Measurements from ENCODE around the gene GMPR2.
"Not testable (repeated sequence)": the region's sequence is repeated elsewhere in the genome, so short reads cannot be mapped to it uniquely, and the experiment has no call there.

GMPR2 gene

GRCh38 chr14:24238527-24239037 lies 5.9 kb downstream of the GMPR2 start:
- Histone ChIP-seq H3K4me3 (ENCODE audit: low read depth in 1 of 2, low read length in 2 of 2) (no peak overlapping the region), H3K9ac (ENCODE audit: low read depth in 1 of 2, low read length in 2 of 2) (no peak overlapping the region), H3K9me3 (ENCODE audit: control insufficient read depth in 1 of 2, low read length in 2 of 2) (no peaks in the 10 kb centered on the region), H3K27ac (ENCODE audit: low read depth, low read length) (no peak overlapping the region), H3K36me3 (ENCODE audit: control insufficient read depth in 1 of 2, insufficient read depth in 2 of 2, low read length in 2 of 2) (peaks cover 47 to 64% of the 10 kb centered on the region in 2 donors), H3K4me1 (ENCODE audit: control insufficient read depth in 1 of 2, insufficient read depth in 2 of 2, low read length in 2 of 2) (peaks cover 44 to 46% of the 10 kb centered on the region in 2 donors), H3K27me3 (ENCODE audit: control insufficient read depth in 1 of 2, insufficient read depth in 2 of 2, low read length in 2 of 2) (no peaks in the 10 kb centered on the region)

DNA sequence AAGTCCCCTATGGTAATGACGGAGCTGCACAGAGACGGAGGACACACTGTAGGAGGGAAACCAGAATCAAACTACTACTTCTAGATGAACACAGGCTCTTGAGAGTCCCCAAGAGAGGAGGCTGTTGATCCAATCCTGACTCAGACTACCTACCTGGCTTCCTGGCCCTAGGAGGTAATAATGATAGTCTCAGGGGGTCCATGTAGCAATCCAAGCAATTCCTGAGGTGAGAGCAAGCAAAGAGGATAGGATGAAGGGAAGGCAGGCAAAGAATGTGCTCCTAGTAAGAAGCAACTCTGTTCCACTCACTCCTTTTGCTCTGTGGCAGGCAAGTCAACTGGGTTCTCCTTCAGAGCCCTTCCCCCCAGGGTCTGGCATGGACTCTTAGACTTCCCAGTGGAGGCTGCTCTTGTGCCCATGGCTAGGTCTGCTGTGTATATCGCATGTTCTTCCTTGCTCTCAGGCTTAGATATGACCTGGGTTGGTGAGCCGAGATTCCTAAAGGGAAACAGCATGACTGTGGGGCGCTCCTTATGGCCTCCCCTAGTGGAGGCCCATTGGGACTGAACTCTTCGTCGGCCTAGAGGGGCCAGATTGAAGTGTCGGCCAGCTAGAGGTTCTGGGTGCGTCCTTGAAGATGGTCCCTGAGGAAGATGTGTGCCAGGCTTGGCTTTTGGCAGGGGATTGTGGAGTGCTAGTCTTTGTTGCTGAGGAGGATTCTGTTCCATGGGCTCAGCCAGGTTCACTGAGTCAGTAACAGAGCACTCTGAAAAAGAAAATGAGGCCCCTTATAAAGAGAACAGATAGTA lies 7.6 kb downstream of the GMPR2 start:
- Histone ChIP-seq H3K4me1 (ENCODE audit: control insufficient read depth in 1 of 2, insufficient read depth in 2 of 2, low read length in 2 of 2) (peaks cover 34 to 42% of the 10 kb centered on the region in 2 donors), H3K4me3 (ENCODE audit: low read depth in 1 of 2, low read length in 2 of 2) (peak overlapping the region in 1 of 2 donors; percentile 29), H3K9ac (ENCODE audit: low read depth in 1 of 2, low read length in 2 of 2) (peak overlapping the region in 1 of 2 donors; percentile 88), H3K27ac (ENCODE audit: low read depth, low read length) (no peak overlapping the region), H3K27me3 (ENCODE audit: control insufficient read depth in 1 of 2, insufficient read depth in 2 of 2, low read length in 2 of 2) (no peaks in the 10 kb centered on the region), H3K9me3 (ENCODE audit: control insufficient read depth in 1 of 2, low read length in 2 of 2) (no peaks in the 10 kb centered on the region), H3K36me3 (ENCODE audit: control insufficient read depth in 1 of 2, insufficient read depth in 2 of 2, low read length in 2 of 2) (peaks cover 47 to 57% of the 10 kb centered on the region in 2 donors)

DNA sequence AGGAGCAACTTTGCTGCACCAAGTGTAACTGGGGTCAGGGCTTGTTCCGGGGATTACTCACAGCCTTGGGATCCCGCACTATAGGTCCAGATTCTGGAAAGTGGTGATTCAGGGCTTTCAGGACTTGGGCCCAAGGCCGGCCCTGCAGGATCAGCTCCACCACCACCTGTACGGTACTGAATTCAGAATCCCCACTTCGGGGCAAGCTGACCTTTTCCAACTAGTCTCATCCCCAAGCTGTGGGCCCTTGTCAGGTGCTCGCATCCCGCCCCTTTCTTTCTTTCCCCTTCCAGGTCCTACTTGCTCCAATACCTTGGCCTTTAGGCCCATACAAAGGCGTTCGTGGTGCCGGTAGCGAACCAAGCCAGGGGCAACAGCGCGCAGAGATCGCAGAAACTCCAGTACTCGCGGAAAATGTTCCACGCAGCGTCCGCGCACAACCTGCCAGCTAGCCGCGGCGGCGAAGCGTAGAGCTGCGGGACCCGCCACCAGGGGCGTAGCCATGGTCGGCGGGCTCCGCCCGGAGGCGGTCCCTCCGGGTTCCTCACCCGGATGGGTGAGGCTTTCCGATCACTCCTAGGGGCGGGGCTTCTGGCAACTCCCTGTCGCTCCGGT lies 9.2 kb downstream of the GMPR2 start:
- Histone ChIP-seq H3K36me3 (ENCODE audit: control insufficient read depth in 1 of 2, insufficient read depth in 2 of 2, low read length in 2 of 2) (peaks cover 36 to 42% of the 10 kb centered on the region in 2 donors), H3K4me1 (ENCODE audit: control insufficient read depth in 1 of 2, insufficient read depth in 2 of 2, low read length in 2 of 2) (peaks cover 34 to 46% of the 10 kb centered on the region in 2 donors), H3K27me3 (ENCODE audit: control insufficient read depth in 1 of 2, insufficient read depth in 2 of 2, low read length in 2 of 2) (no peaks in the 10 kb centered on the region), H3K9me3 (ENCODE audit: control insufficient read depth in 1 of 2, low read length in 2 of 2) (no peaks in the 10 kb centered on the region), H3K27ac (ENCODE audit: low read depth, low read length) (peak overlapping the region; percentile 100), H3K9ac (ENCODE audit: low read depth in 1 of 2, low read length in 2 of 2) (peak overlapping the region; percentile 88 to 99), H3K4me3 (ENCODE audit: low read depth in 1 of 2, low read length in 2 of 2) (peak overlapping the region; percentile 84 to 93)

- H3K4me3 ChIP-seq (ENCODE audit: low read depth in 1 of 2, low read length in 2 of 2): peak overlapping the region; percentile 84 to 93
- no peaks in the 10 kb centered on the region for H3K27me3 ChIP-seq (ENCODE audit: control insufficient read depth in 1 of 2, insufficient read depth in 2 of 2, low read length in 2 of 2)
- peak overlapping the region; percentile 100 for H3K27ac ChIP-seq (ENCODE audit: low read depth, low read length)
- peak overlapping the region; percentile 88 to 99 for H3K9ac ChIP-seq (ENCODE audit: low read depth in 1 of 2, low read length in 2 of 2)
- peaks cover 34 to 48% of the 10 kb centered on the region in 2 donors for H3K4me1 ChIP-seq (ENCODE audit: control insufficient read depth in 1 of 2, insufficient read depth in 2 of 2, low read length in 2 of 2)
- H3K9me3 ChIP-seq (ENCODE audit: control insufficient read depth in 1 of 2, low read length in 2 of 2): no peaks in the 10 kb centered on the region
- H3K36me3 ChIP-seq (ENCODE audit: control insufficient read depth in 1 of 2, insufficient read depth in 2 of 2, low read length in 2 of 2): peaks cover 22 to 27% of the 10 kb centered on the region in 2 donors
Measured at GRCh38 chr14:24243336-24243836, 10.7 kb downstream of the GMPR2 start.

DNA sequence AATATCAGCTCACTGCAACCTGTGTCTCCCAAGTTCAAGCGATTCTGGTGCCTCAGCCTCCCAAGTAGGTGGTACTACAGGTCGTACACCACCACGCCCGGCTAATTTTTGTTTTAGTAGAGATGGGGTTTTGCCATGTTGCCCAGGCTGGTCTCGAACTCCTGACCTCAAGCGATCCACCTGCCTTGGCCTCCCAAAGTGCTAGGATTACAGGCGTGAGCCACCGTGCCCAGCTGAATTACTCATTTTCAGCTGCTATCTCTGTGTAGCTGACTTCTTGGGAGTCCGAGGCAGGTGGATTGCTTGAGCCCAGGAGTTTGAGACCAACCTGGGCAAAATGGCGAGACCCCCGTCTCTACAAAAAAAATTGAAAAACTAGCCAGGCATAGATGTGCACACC lies 12.6 kb downstream of the GMPR2 start:
- not testable (repeated sequence) for H3K4me3 ChIP-seq (ENCODE audit: low read depth in 1 of 2, low read length in 2 of 2); H3K9me3 ChIP-seq (ENCODE audit: control insufficient read depth in 1 of 2, low read length in 2 of 2); H3K9ac ChIP-seq (ENCODE audit: low read depth in 1 of 2, low read length in 2 of 2); H3K36me3 ChIP-seq (ENCODE audit: control insufficient read depth in 1 of 2, insufficient read depth in 2 of 2, low read length in 2 of 2); H3K27me3 ChIP-seq (ENCODE audit: control insufficient read depth in 1 of 2, insufficient read depth in 2 of 2, low read length in 2 of 2); H3K27ac ChIP-seq (ENCODE audit: low read depth, low read length)
- H3K4me1 ChIP-seq (ENCODE audit: control insufficient read depth in 1 of 2, insufficient read depth in 2 of 2, low read length in 2 of 2): peaks cover 20 to 32% of the 10 kb centered on the region in 2 donors

GRCh38 chr14:24246765-24247212 lies 14.1 kb downstream of the GMPR2 start:
- Histone ChIP-seq H3K4me3 (ENCODE audit: low read depth in 1 of 2, low read length in 2 of 2) (no peak overlapping the region), H3K9ac (ENCODE audit: low read depth in 1 of 2, low read length in 2 of 2) (peak overlapping the region in 1 of 2 donors; percentile 4), H3K27ac (ENCODE audit: low read depth, low read length) (no peak overlapping the region), H3K4me1 (ENCODE audit: control insufficient read depth in 1 of 2, insufficient read depth in 2 of 2, low read length in 2 of 2) (peaks cover 6 to 18% of the 10 kb centered on the region in 2 donors), H3K27me3 (ENCODE audit: control insufficient read depth in 1 of 2, insufficient read depth in 2 of 2, low read length in 2 of 2) (no peaks in the 10 kb centered on the region), H3K36me3 (ENCODE audit: control insufficient read depth in 1 of 2, insufficient read depth in 2 of 2, low read length in 2 of 2) (no peaks in the 10 kb centered on the region), H3K9me3 (ENCODE audit: control insufficient read depth in 1 of 2, low read length in 2 of 2) (no peaks in the 10 kb centered on the region)

GRCh38 chr14:24247422-24247821 lies 14.7 kb downstream of the GMPR2 start:
- Histone ChIP-seq H3K9me3 (ENCODE audit: control insufficient read depth in 1 of 2, low read length in 2 of 2) (no peaks in the 10 kb centered on the region), H3K27me3 (ENCODE audit: control insufficient read depth in 1 of 2, insufficient read depth in 2 of 2, low read length in 2 of 2) (no peaks in the 10 kb centered on the region), H3K36me3 (ENCODE audit: control insufficient read depth in 1 of 2, insufficient read depth in 2 of 2, low read length in 2 of 2) (no peaks in the 10 kb centered on the region), H3K4me1 (ENCODE audit: control insufficient read depth in 1 of 2, insufficient read depth in 2 of 2, low read length in 2 of 2) (peaks cover 6 to 15% of the 10 kb centered on the region in 2 donors), H3K4me3 (ENCODE audit: low read depth in 1 of 2, low read length in 2 of 2) (no peak overlapping the region), H3K9ac (ENCODE audit: low read depth in 1 of 2, low read length in 2 of 2) (no peak overlapping the region), H3K27ac (ENCODE audit: low read depth, low read length) (no peak overlapping the region)

DNA sequence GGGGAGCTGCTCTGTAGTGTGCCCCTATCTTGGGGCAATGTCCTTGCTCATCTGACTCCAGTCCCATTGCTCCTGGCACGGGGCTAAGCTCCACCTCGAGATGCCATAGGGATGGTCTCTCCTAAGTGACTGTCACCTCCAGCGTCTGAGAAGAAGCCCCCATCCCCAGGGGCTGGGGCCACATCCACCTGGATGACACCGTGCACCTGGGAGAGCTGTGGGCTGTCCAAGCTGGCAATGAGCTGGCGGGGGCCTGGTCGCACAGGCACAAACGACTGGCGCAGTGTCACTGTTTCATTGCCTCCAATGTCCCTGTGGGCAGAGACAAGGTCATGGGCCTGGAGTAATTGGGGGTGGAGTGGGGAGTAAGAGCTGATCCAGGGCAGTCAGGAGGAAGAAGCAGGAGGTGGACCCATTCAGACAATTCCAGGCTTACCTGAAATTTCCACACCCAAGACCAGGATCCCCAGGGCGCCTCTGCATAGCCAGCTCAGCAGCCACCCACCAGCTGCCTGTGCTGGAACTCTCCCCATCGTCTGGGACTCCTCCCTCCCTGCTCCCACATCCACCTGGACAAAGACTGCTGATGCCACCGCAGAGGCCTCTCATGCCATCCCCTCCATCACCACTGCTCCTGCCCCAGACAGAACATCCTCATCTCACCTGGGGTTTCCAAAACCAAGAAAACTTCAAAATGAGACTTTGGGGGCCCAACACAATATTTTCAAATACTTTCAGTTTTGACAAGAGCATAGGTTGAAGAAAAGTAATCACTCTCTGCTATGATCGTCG lies 16.7 kb downstream of the GMPR2 start:
- no peak overlapping the region for H3K27ac ChIP-seq (ENCODE audit: low read depth, low read length)
- peaks cover 0 to under 1% of the 10 kb centered on the region in 2 donors for H3K36me3 ChIP-seq (ENCODE audit: control insufficient read depth in 1 of 2, insufficient read depth in 2 of 2, low read length in 2 of 2)
- H3K27me3 ChIP-seq (ENCODE audit: control insufficient read depth in 1 of 2, insufficient read depth in 2 of 2, low read length in 2 of 2): no peaks in the 10 kb centered on the region
- no peaks in the 10 kb centered on the region for H3K9me3 ChIP-seq (ENCODE audit: control insufficient read depth in 1 of 2, low read length in 2 of 2)
- H3K4me3 ChIP-seq (ENCODE audit: low read depth in 1 of 2, low read length in 2 of 2): no peak overlapping the region
- peaks cover 0 to 6% of the 10 kb centered on the region in 2 donors for H3K4me1 ChIP-seq (ENCODE audit: control insufficient read depth in 1 of 2, insufficient read depth in 2 of 2, low read length in 2 of 2)
- no peak overlapping the region for H3K9ac ChIP-seq (ENCODE audit: low read depth in 1 of 2, low read length in 2 of 2)

GRCh38 chr14:24250354-24250753 lies 17.6 kb downstream of the GMPR2 start:
- Histone ChIP-seq H3K36me3 (ENCODE audit: control insufficient read depth in 1 of 2, insufficient read depth in 2 of 2, low read length in 2 of 2) (peaks cover 0 to 10% of the 10 kb centered on the region in 2 donors), H3K9me3 (ENCODE audit: control insufficient read depth in 1 of 2, low read length in 2 of 2) (no peaks in the 10 kb centered on the region), H3K4me3 (ENCODE audit: low read depth in 1 of 2, low read length in 2 of 2) (no peak overlapping the region), H3K4me1 (ENCODE audit: control insufficient read depth in 1 of 2, insufficient read depth in 2 of 2, low read length in 2 of 2) (peaks cover 0 to 6% of the 10 kb centered on the region in 2 donors), H3K27me3 (ENCODE audit: control insufficient read depth in 1 of 2, insufficient read depth in 2 of 2, low read length in 2 of 2) (no peaks in the 10 kb centered on the region), H3K27ac (ENCODE audit: low read depth, low read length) (no peak overlapping the region), H3K9ac (ENCODE audit: low read depth in 1 of 2, low read length in 2 of 2) (no peak overlapping the region)

Data from duodenal mucosa (tissue), 2 donors.